Upper lobe of right lung (tissue), 1 donor: ENCODE results near the gene KCTD19. TPM values are rescaled to one million over a fixed set of nuclear protein-coding genes. Genes with fewer than 3 reads are reported as not detected.

ENCODE experiments used
- ATAC-seq: fragments of 200-7000 bp; cut with Tn5 transposase; one replicate; pipeline ENCODE4 v1.9.1; 2020; ENCODE audit warnings: mild to moderate bottlenecking, moderate library complexity
- DNase-seq: peaks from one replicate; pipeline ENCODE4 v3.0.0-alpha.2; 2020
- H3K27ac ChIP-seq: fragments of 200-600 bp; one replicate; pipeline ENCODE4 v1.8.0; 2022
- H3K27me3 ChIP-seq: fragments of 200-600 bp; one replicate; pipeline ENCODE4 v1.8.0; 2022; ENCODE audit warnings: mild to moderate bottlenecking
- H3K36me3 ChIP-seq: fragments of 200-600 bp; one replicate; pipeline ENCODE4 v1.8.0; 2022
- H3K4me1 ChIP-seq: fragments of 200-600 bp; one replicate; pipeline ENCODE4 v1.8.0; 2022
- H3K4me3 ChIP-seq: fragments of 200-600 bp; one replicate; pipeline ENCODE4 v1.8.0; 2022; ENCODE audit warnings: mild to moderate bottlenecking
- H3K9me3 ChIP-seq: fragments of 200-600 bp; one replicate; pipeline ENCODE4 v1.8.0; 2022
- CTCF ChIP-seq: fragments of 200-600 bp; IDR thresholded peaks from one replicate; pipeline ENCODE4 v1.8.0; 2022; ENCODE audit warnings: antibody characterized with exemption
- intact Hi-C: fragments of 100-400 bp; cut with DNase I; formaldehyde crosslinking; loops from one replicate; pipeline ENCODE4 v1.11.0; 2022
- total RNA-seq: library from RNA; stranded (reverse); fragmentation: NEBNext Ultra II Directional; extraction: Animal tissue kit (Norgen Biotek cat#: 25700); gene quantifications from one replicate; pipeline ENCODE4 v1.2.1, GENCODE V29; 2021
- donor health status: DM: no; HTN: yes; CAD: no; lungs with severe emphysema.

KCTD19 gene
- total RNA-seq, 1 donor from 2014 or later: 1.4 TPM

GRCh38 chr16:67345401-67345800 lies 18.9 kb upstream of the KCTD19 start:
- Histone ChIP-seq H3K9me3 (no peaks in the 10 kb centered on the region), H3K27me3 (no peaks in the 10 kb centered on the region), H3K36me3 (no peaks in the 10 kb centered on the region), H3K4me3 (no peak overlapping the region), H3K27ac (peak overlapping the region; percentile 47), H3K4me1 (peaks cover 6% of the 10 kb centered on the region)
- DNase-seq (no peak), ATAC-seq (peak; percentile 66)
- TF ChIP-seq CTCF: no peak
- intact Hi-C loops: no loop called here

GRCh38 chr16:67342616-67343015 lies 16.1 kb upstream of the KCTD19 start:
- H3K4me1 ChIP-seq: peaks cover 6% of the 10 kb centered on the region
- intact Hi-C loops: no loop called here

GRCh38 chr16:67341250-67341649 lies 14.7 kb upstream of the KCTD19 start:
- intact Hi-C loops: no loop called here
- Histone ChIP-seq H3K27me3 (no peaks in the 10 kb centered on the region), H3K27ac (no peak overlapping the region), H3K4me1 (peaks cover 6% of the 10 kb centered on the region), H3K9me3 (no peaks in the 10 kb centered on the region), H3K36me3 (no peaks in the 10 kb centered on the region), H3K4me3 (no peak overlapping the region)
- ATAC-seq (no peak), DNase-seq (no peak)
- no peak for TF ChIP-seq CTCF

More at GRCh38 chr16:67342616-67343015, 16.1 kb upstream of the KCTD19 start:
- H3K27me3 ChIP-seq: no peaks in the 10 kb centered on the region
- TF ChIP-seq CTCF: no peak
- H3K9me3 ChIP-seq: no peaks in the 10 kb centered on the region
- no peak for ATAC-seq
- no peak for DNase-seq
- no peak overlapping the region for H3K27ac ChIP-seq
- H3K4me3 ChIP-seq: no peak overlapping the region
- H3K36me3 ChIP-seq: no peaks in the 10 kb centered on the region

GRCh38 chr16:67339453-67339852 lies 12.9 kb upstream of the KCTD19 start:
- intact Hi-C loops: no loop called here
- TF ChIP-seq CTCF: no peak

GRCh38 chr16:67336648-67337047 lies 10.1 kb upstream of the KCTD19 start:
- no peaks in the 10 kb centered on the region for H3K36me3 ChIP-seq
- H3K27me3 ChIP-seq: no peaks in the 10 kb centered on the region
- DNase-seq: no peak
- TF ChIP-seq CTCF: no peak
- H3K4me3 ChIP-seq: no peak overlapping the region
- intact Hi-C loops: no loop called here
- no peaks in the 10 kb centered on the region for H3K4me1 ChIP-seq
- no peak for ATAC-seq
- H3K27ac ChIP-seq: no peak overlapping the region
- no peaks in the 10 kb centered on the region for H3K9me3 ChIP-seq

More at GRCh38 chr16:67339453-67339852, 12.9 kb upstream of the KCTD19 start:
- Histone ChIP-seq H3K27me3 (no peaks in the 10 kb centered on the region), H3K9me3 (no peaks in the 10 kb centered on the region), H3K27ac (no peak overlapping the region), H3K36me3 (no peaks in the 10 kb centered on the region), H3K4me1 (no peaks in the 10 kb centered on the region), H3K4me3 (no peak overlapping the region)
- ATAC-seq: no peak
- DNase-seq: no peak

- H3K36me3 ChIP-seq: no peaks in the 10 kb centered on the region
- H3K27ac ChIP-seq: no peak overlapping the region
- no peak overlapping the region for H3K4me3 ChIP-seq
- H3K4me1 ChIP-seq: no peaks in the 10 kb centered on the region
- H3K27me3 ChIP-seq: no peaks in the 10 kb centered on the region
- intact Hi-C loops: no loop called here
- DNase-seq (no peak), ATAC-seq (no peak)
- no peak for TF ChIP-seq CTCF
- no peaks in the 10 kb centered on the region for H3K9me3 ChIP-seq
These were observed 9.6 kb upstream of the KCTD19 start for GRCh38 chr16:67336116-67336515.
